Activated T-cell treated with anti-CD3 and anti-CD28 coated beads, Interleukin-2, amount 50 U/mL, for 4 hours (primary cell): ENCODE results near the gene NSUN5. TPM values are rescaled to one million over a fixed set of nuclear protein-coding genes. Genes with fewer than 3 reads are reported as not detected.
"Not testable (repeated sequence)": the region's sequence is repeated elsewhere in the genome, so short reads cannot be mapped to it uniquely, and the experiment has no call there.

ENCODE experiments used
- ATAC-seq, 2 donors: fragments of 200-7000 bp; cut with Tn5 transposase; one replicate each; pipeline ENCODE4 v1.10.0; 2021
- DNase-seq: peaks from one replicate; pipeline ENCODE4 v3.0.0-alpha.2; 2020
- H3K27me3 Mint-ChIP-seq: one replicate; pipeline ENCODE4 v1.8.0; 2021; ENCODE audit warnings: low read depth, mixed read lengths
- H3K36me3 Mint-ChIP-seq: one replicate; pipeline ENCODE4 v1.8.0; 2022; ENCODE audit warnings: mixed read lengths; ENCODE audit not compliant: insufficient read depth
- H3K4me1 Mint-ChIP-seq: one replicate; pipeline ENCODE4 v1.8.0; 2021; ENCODE audit warnings: low read depth, mixed read lengths
- H3K4me3 Mint-ChIP-seq: one replicate; pipeline ENCODE4 v1.8.0; 2021; ENCODE audit warnings: mild to moderate bottlenecking, moderate library complexity, mixed read lengths
- H3K9me3 Mint-ChIP-seq: one replicate; pipeline ENCODE4 v1.8.0; 2021; ENCODE audit warnings: mixed read lengths
- total RNA-seq, 3 donors: library from RNA; stranded (reverse); gene quantifications; one replicate each; pipeline ENCODE4 v1.2.1, GENCODE V29; 2021

The NSUN5 gene
- total RNA-seq, 3 donors from 2014 or later = 82.4 to 98.2 (median 96.0) TPM

- not testable (repeated sequence) for H3K27me3 Mint-ChIP-seq, DNase-seq, H3K4me1 Mint-ChIP-seq, H3K36me3 Mint-ChIP-seq, H3K4me3 Mint-ChIP-seq, H3K9me3 Mint-ChIP-seq, ATAC-seq
Observed at GRCh38 chr7:73277210-73277609, 31.4 kb downstream of the NSUN5 start.

GRCh38 chr7:73267813-73268212 lies 40.8 kb downstream of the NSUN5 start:
- not testable (repeated sequence) for ATAC-seq, H3K4me3 Mint-ChIP-seq, H3K36me3 Mint-ChIP-seq, DNase-seq, H3K9me3 Mint-ChIP-seq, H3K27me3 Mint-ChIP-seq, H3K4me1 Mint-ChIP-seq

- DNase-seq, H3K36me3 Mint-ChIP-seq, H3K4me1 Mint-ChIP-seq, H3K9me3 Mint-ChIP-seq, H3K4me3 Mint-ChIP-seq, H3K27me3 Mint-ChIP-seq: not testable (repeated sequence)
- peak; percentile 89 for ATAC-seq
Observed at GRCh38 chr7:73266719-73267368, 41.8 kb downstream of the NSUN5 start.

GRCh38 chr7:73262416-73262815 lies 46.2 kb downstream of the NSUN5 start:
- not testable (repeated sequence) for H3K4me1 Mint-ChIP-seq, H3K9me3 Mint-ChIP-seq, DNase-seq, ATAC-seq, H3K36me3 Mint-ChIP-seq, H3K4me3 Mint-ChIP-seq, H3K27me3 Mint-ChIP-seq

Other genes with a start within 250 kb of the NSUN5 start
- not detected for gene SPDYE9, start 222.8 kb downstream of the NSUN5 start, total RNA-seq
- not detected for gene TRIM50, start 19.3 kb upstream of the NSUN5 start, total RNA-seq
- gene FKBP6, start 19.3 kb upstream of the NSUN5 start, total RNA-seq = not detected
- under 1 TPM; 0.38 to 0.68 (median 0.58) TPM for gene FZD9, start 125.0 kb upstream of the NSUN5 start, total RNA-seq
- gene BAZ1B, start 213.5 kb upstream of the NSUN5 start, total RNA-seq = 10 to 100 TPM; 86.5 to 93.5 (median 93.3) TPM
- 10 to 100 TPM; 74.8 to 76.3 (median 74.9) TPM for gene BCL7B, start 248.9 kb upstream of the NSUN5 start, total RNA-seq